Epithelial cell of esophagus (primary cell): ENCODE measurements around the gene TAS1R2.

Experiments used
- DNase-seq: peaks from one replicate; pipeline ENCODE4 v3.0.0; 2010; ENCODE audit warnings: low read depth
- H3K4me3 ChIP-seq: 2 replicates; pipeline ENCODE4 v1.5.1; 2011; ENCODE audit warnings: mild to moderate bottlenecking, low read length, control low read depth
- TF ChIP-seq, protein P1 (sequence below): IDR thresholded peaks from 2 replicates; pipeline ENCODE4 v1.5.1; 2011; ENCODE audit warnings: low read depth, mild to moderate bottlenecking, low read length, control low read depth, inconsistent platforms; ENCODE audit not compliant: insufficient read depth; ENCODE audit errors: missing control alignments

TAS1R2 gene

DNA sequence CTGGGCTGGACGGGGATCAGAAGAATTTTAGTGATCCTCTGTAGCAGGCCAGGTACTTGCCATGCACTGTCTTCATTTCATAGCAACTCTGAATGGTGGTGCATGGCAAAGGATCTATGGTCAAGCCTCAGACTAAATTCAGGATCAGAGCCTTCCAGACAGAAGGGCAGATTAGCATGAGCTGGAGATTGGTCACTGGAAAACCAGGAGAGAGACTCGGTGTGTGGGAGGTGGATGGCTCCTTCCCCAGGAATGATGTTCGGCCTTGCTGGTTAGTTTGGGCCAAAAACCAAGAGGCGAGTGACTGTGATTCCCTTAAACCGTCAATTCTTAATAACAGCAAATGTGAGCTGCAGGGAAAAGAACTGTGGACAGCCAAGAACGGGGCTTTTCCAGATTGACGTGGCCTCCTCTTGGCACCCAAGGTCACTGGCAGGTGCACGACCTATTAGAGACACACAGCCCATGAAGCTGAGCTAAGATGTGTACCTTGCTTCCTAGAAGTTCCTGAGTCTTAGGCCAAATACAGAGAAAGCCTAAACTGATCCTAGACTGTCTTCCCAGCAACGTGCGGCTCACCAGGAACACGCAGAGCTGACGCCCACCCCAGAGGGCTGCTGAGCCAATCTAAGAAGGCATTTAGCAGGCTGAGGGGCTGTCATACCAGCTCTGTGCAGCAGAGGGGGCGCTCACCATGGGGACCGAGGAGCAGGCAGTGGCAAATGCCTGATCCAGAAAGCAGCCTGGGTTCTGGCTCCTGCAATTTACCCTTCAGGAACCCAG lies 24.4 kb upstream of the TAS1R2 start:
- TF ChIP-seq, protein P1, sequence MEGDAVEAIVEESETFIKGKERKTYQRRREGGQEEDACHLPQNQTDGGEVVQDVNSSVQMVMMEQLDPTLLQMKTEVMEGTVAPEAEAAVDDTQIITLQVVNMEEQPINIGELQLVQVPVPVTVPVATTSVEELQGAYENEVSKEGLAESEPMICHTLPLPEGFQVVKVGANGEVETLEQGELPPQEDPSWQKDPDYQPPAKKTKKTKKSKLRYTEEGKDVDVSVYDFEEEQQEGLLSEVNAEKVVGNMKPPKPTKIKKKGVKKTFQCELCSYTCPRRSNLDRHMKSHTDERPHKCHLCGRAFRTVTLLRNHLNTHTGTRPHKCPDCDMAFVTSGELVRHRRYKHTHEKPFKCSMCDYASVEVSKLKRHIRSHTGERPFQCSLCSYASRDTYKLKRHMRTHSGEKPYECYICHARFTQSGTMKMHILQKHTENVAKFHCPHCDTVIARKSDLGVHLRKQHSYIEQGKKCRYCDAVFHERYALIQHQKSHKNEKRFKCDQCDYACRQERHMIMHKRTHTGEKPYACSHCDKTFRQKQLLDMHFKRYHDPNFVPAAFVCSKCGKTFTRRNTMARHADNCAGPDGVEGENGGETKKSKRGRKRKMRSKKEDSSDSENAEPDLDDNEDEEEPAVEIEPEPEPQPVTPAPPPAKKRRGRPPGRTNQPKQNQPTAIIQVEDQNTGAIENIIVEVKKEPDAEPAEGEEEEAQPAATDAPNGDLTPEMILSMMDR: peak; percentile 89
- DNase-seq: peak; percentile 78
- H3K4me3 ChIP-seq: no peak overlapping the region

DNA sequence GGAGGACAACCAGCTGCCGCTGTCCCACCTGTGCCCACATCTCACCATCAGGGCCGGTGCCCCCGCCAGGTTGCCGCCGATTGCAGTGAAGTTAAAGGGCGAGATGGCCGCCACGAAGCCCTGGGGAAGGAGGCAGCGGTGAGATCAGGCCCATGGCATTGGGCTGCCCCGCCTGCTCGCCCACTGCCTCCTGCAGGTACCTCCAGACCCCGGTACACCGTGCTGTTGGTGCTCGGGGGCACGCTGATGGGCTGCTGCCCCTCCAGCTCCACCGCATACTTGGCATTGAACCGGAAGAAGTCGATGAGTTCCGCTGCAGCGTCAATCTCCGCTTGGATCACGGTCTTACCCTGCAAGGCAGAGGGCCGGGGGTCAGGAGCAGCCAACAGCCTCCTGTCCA lies 23.6 kb upstream of the TAS1R2 start:
- no peak overlapping the region for H3K4me3 ChIP-seq
- TF ChIP-seq, protein P1: no peak
- no peak for DNase-seq

DNA sequence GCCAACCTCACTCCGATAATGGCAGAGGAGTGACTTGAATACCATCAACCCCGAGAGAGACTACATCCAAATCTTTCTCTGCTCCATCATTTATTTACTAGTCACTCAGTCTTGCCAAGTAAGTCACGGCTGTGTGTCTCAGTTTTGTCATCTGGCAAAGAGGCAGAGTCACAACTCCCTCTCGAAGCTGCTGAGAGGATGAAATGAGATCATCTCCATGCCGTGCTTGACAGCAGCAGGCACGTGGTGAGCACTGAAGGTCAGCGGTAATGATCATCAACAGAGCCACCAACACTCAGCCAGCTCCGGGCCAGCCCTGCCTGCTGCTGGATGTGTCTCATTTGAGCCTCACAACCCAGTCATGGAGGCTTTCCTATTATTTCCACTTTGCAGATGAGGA lies 23.0 kb upstream of the TAS1R2 start:
- H3K4me3 ChIP-seq: no peak overlapping the region
- TF ChIP-seq, protein P1: no peak
- DNase-seq: no peak

DNA sequence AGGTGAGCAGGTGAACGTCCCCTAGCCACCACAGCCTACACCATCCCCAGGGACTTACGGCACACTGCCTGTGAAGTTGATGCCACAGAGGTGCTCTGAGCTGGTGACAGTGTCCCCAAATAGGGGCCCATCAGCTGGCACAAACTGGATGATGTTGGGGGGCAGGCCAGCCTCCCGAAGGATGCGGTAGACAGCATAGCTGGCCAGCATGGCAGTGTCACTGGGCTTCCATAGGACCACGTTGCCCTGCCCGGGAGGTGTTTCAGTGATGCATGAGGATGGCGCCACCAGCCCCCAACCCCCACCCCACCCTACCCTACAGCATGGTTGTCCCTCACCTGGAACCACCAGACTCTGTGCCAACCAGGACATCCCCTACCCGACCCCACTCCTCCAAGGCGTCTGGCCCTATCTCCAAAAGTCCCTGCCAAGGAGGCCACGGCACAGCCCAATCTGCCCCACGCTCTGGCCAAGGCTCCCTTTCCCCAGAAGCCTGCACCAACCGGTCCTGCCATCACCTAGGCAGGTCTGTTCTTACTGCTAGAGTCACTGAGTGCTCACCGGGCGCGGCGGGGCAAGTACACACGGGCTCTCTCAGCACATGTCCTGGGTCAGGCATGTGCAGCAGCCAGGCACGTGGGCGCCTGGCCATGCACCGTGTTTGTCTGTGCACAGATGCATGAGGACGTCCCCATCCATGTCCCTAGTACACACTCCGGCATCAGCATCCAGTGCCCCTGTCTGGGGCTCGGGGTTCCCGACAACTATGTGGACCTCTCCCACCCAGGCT lies 22.4 kb upstream of the TAS1R2 start:
- DNase-seq: peak; percentile 84
- H3K4me3 ChIP-seq: no peak overlapping the region
- TF ChIP-seq, protein P1: no peak

DNA sequence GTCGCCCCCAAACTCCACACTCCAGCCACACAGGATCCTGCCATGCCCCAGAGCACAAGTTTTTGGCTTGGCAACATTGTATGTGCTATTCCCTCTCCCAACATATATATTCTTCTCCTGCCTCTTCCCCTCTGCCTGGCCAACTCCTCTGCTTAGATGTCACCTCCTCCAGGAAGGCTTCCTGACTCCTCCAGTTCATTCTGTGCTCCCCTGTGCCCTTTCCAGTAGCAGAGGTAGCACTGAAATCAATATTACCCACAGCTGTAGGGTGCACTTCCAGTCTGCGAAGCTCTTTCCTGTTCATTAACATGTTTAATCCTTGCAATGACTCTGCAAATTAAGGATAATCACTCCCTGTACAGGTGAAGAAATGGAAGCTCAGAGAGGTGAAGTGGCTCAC lies 21.7 kb upstream of the TAS1R2 start:
- no peak overlapping the region for H3K4me3 ChIP-seq
- no peak for DNase-seq
- TF ChIP-seq, protein P1: no peak

DNA sequence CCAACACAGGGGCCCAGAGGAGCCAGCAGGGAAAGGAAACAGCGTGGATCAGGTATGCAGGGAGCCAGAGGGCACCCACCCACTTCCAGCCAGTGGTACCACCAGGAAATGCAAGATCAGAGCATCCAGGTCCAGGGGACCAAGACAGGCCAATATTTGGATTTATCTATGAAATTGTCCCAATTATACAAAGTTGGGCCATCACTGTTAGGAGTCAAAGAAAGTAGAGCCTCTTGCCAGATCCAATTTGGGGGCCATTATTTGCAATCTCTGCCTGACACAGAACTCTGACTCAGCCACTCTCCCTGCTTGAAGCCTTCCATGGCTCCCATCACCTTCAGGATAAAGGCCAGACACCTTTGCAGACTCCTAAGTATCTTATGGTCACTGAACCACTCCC lies 21.1 kb upstream of the TAS1R2 start:
- TF ChIP-seq, protein P1: no peak
- no peak for DNase-seq
- H3K4me3 ChIP-seq: no peak overlapping the region
